MM.1S (cell line): Measurements from ENCODE around the gene NATD1.
"Not testable (repeated sequence)": the region's sequence is repeated elsewhere in the genome, so short reads cannot be mapped to it uniquely, and the experiment has no call there.

Experiments used
- DNase-seq: peaks from one replicate; pipeline ENCODE4 v3.0.0-alpha.2; 2015
- H2AFZ ChIP-seq: fragments of 300-600 bp; sonication (generic); 2 replicates; pipeline ENCODE4 v1.6.0; 2016; ENCODE audit warnings: antibody characterized with exemption, low read length
- H3F3A ChIP-seq: fragments of 300-600 bp; sonication (generic); 2 replicates; pipeline ENCODE4 v1.6.1; 2016; ENCODE audit warnings: mild to moderate bottlenecking, antibody characterized with exemption, low read length, moderate library complexity, mixed read lengths; ENCODE audit not compliant: insufficient read depth
- H3K27ac ChIP-seq: fragments of 300-600 bp; sonication (generic); 2 replicates; pipeline ENCODE4 v1.5.1; 2016; ENCODE audit warnings: mild to moderate bottlenecking, low read length
- H3K27me3 ChIP-seq: fragments of 300-600 bp; sonication (generic); replicated peaks from 2 replicates; pipeline ENCODE4 v1.6.0; 2016; ENCODE audit warnings: low read length; ENCODE audit not compliant: insufficient read depth
- H3K36me3 ChIP-seq: fragments of 300-600 bp; sonication (generic); replicated peaks from 2 replicates; pipeline ENCODE4 v1.6.1; 2016; ENCODE audit warnings: mild to moderate bottlenecking, low read length, mixed read lengths; ENCODE audit not compliant: insufficient read depth
- H3K4me1 ChIP-seq: fragments of 300-600 bp; sonication (generic); 2 replicates; pipeline ENCODE4 v1.6.1; 2016; ENCODE audit warnings: low read length, mixed read lengths
- H3K4me2 ChIP-seq: fragments of 300-600 bp; sonication (generic); 2 replicates; pipeline ENCODE4 v1.6.0; 2016; ENCODE audit warnings: low read depth, low read length
- H3K4me3 ChIP-seq: fragments of 300-600 bp; sonication (generic); 2 replicates; pipeline ENCODE4 v1.5.1; 2016; ENCODE audit warnings: low read length, mixed read lengths
- H3K79me2 ChIP-seq: fragments of 300-600 bp; sonication (generic); 2 replicates; pipeline ENCODE4 v1.6.1; 2016; ENCODE audit warnings: mixed run types, low read length, mixed read lengths
- H3K9ac ChIP-seq: fragments of 300-600 bp; sonication (generic); 2 replicates; pipeline ENCODE4 v1.6.1; 2016; ENCODE audit warnings: low read length, mixed read lengths
- H3K9me2 ChIP-seq: fragments of 300-600 bp; sonication (generic); replicated peaks from 2 replicates; pipeline ENCODE4 v1.6.1; 2016; ENCODE audit warnings: mild to moderate bottlenecking, low read length, mixed read lengths; ENCODE audit not compliant: insufficient read depth
- H3K9me3 ChIP-seq: fragments of 300-600 bp; sonication (generic); replicated peaks from 2 replicates; pipeline ENCODE4 v1.6.1; 2016; ENCODE audit warnings: mild to moderate bottlenecking, low read length, mixed read lengths; ENCODE audit not compliant: insufficient read depth
- H4K20me1 ChIP-seq: fragments of 300-600 bp; sonication (generic); 2 replicates; pipeline ENCODE4 v1.6.1; 2016; ENCODE audit warnings: mild to moderate bottlenecking, low read length, moderate library complexity, mixed read lengths; ENCODE audit not compliant: insufficient read depth
- EZH2 ChIP-seq: fragments of 300-600 bp; sonication (generic); optimal IDR thresholded peaks from 2 replicates; pipeline ENCODE3; 2017; ENCODE audit warnings: low read depth, mild to moderate bottlenecking, antibody characterized with exemption, low read length, mixed read lengths
- EZH2phosphoT487 ChIP-seq: fragments of 300-600 bp; sonication (generic); IDR thresholded peaks from 2 replicates; pipeline ENCODE4 v1.6.1; 2018; ENCODE audit warnings: antibody characterized with exemption, low read length
- TF ChIP-seq, protein P1 (sequence below): fragments of 300-600 bp; sonication (generic); IDR thresholded peaks from 2 replicates; pipeline ENCODE4 v1.5.1; 2016; ENCODE audit warnings: antibody characterized with exemption, low read length, mixed read lengths

The NATD1 gene

DNA sequence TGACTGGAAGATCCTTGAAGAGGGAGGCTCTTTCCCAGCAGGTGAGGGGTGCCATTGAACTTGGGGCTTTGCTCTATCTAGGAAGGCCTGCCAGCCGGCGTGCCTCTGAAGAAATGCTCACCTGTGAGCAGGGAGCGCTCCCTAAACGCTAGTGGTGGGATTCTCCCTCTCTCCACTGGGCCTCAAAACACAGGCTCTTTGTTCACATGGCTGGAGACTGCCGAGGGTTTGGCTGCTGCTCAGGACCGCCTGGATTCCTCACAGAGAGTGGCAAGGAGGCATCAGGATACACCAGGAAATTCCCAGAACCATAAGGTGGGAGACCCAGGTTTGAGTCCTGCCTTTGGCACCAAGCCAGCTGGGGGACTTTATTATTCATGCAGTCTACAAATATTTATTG lies 21.7 kb downstream of the NATD1 start:
- Histone ChIP-seq H3K36me3 (no peaks in the 10 kb centered on the region), H3K79me2 (no peaks in the 10 kb centered on the region), H3F3A (no peaks in the 10 kb centered on the region), H3K4me2 (no peak overlapping the region), H3K9ac (no peak overlapping the region), H2AFZ (no peak overlapping the region), H3K4me3 (no peak overlapping the region), H3K9me3 (no peaks in the 10 kb centered on the region), H3K27ac (no peak overlapping the region), H3K4me1 (no peaks in the 10 kb centered on the region), H4K20me1 (no peaks in the 10 kb centered on the region), H3K9me2 (no peaks in the 10 kb centered on the region), H3K27me3 (no peaks in the 10 kb centered on the region)
- TF ChIP-seq EZH2phosphoT487: no peak
- no peak for TF ChIP-seq EZH2
- TF ChIP-seq, protein P1, sequence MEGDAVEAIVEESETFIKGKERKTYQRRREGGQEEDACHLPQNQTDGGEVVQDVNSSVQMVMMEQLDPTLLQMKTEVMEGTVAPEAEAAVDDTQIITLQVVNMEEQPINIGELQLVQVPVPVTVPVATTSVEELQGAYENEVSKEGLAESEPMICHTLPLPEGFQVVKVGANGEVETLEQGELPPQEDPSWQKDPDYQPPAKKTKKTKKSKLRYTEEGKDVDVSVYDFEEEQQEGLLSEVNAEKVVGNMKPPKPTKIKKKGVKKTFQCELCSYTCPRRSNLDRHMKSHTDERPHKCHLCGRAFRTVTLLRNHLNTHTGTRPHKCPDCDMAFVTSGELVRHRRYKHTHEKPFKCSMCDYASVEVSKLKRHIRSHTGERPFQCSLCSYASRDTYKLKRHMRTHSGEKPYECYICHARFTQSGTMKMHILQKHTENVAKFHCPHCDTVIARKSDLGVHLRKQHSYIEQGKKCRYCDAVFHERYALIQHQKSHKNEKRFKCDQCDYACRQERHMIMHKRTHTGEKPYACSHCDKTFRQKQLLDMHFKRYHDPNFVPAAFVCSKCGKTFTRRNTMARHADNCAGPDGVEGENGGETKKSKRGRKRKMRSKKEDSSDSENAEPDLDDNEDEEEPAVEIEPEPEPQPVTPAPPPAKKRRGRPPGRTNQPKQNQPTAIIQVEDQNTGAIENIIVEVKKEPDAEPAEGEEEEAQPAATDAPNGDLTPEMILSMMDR: no peak
- DNase-seq: no peak

DNA sequence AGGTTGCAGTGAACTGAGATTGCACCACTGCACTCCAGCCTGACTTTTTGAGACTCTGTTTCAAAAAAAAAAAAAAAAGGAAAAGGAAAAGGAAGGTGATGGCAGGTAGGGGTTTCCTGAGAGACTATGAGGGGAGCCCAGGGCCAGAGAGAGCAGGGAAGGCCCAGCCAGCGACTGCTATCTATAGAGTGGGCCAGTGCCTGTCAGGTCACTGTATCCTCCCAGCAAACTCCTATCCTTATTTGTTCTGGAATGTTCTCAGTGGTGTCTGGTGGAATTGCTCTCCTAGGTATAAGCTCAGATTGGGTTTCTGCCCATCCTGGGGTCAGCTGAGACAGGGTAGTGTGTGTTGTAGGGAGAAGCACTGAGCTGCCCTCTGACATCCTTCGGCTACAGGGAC lies 24.4 kb downstream of the NATD1 start:
- TF ChIP-seq EZH2phosphoT487 (no peak), EZH2 (no peak)
- TF ChIP-seq, protein P1: no peak
- no peaks in the 10 kb centered on the region for H3F3A ChIP-seq
- no peak overlapping the region for H2AFZ ChIP-seq
- H3K4me2 ChIP-seq: no peak overlapping the region
- H3K4me3 ChIP-seq: no peak overlapping the region
- H3K79me2 ChIP-seq: no peaks in the 10 kb centered on the region
- no peaks in the 10 kb centered on the region for H3K27me3 ChIP-seq
- no peak overlapping the region for H3K27ac ChIP-seq
- no peaks in the 10 kb centered on the region for H3K9me3 ChIP-seq
- H3K4me1 ChIP-seq: no peaks in the 10 kb centered on the region
- no peaks in the 10 kb centered on the region for H3K36me3 ChIP-seq
- no peak overlapping the region for H3K9ac ChIP-seq
- no peaks in the 10 kb centered on the region for H4K20me1 ChIP-seq
- H3K9me2 ChIP-seq: no peaks in the 10 kb centered on the region
- no peak for DNase-seq

DNA sequence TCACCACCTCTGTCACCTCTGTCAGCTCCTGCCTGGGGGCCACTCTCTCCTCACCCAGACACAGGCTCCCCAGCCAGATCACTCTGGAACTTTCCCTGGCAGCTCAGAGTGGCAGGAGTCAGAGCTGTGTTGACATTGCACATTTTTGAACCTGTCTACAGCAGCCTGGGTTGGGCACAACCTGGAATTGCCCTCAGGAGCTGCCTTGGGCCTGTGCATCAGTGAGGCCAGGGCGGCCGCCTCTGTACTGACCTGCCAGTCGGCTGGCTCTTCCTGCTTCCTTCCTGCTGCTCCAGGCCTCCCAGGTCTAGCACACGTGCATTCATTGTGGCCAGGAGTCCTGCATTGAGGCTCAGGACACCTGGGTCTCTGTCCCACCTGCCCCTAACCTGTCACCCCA lies 25.1 kb downstream of the NATD1 start:
- Histone ChIP-seq H2AFZ (no peak overlapping the region), H3K4me2 (no peak overlapping the region), H3K9me3 (no peaks in the 10 kb centered on the region), H4K20me1 (no peaks in the 10 kb centered on the region), H3K36me3 (no peaks in the 10 kb centered on the region), H3K79me2 (no peaks in the 10 kb centered on the region), H3K27ac (no peak overlapping the region), H3K4me1 (no peaks in the 10 kb centered on the region), H3F3A (no peaks in the 10 kb centered on the region), H3K9ac (no peak overlapping the region), H3K4me3 (no peak overlapping the region), H3K9me2 (no peaks in the 10 kb centered on the region), H3K27me3 (no peaks in the 10 kb centered on the region)
- TF ChIP-seq, protein P1: no peak
- TF ChIP-seq EZH2phosphoT487 (no peak), EZH2 (no peak)
- no peak for DNase-seq

DNA sequence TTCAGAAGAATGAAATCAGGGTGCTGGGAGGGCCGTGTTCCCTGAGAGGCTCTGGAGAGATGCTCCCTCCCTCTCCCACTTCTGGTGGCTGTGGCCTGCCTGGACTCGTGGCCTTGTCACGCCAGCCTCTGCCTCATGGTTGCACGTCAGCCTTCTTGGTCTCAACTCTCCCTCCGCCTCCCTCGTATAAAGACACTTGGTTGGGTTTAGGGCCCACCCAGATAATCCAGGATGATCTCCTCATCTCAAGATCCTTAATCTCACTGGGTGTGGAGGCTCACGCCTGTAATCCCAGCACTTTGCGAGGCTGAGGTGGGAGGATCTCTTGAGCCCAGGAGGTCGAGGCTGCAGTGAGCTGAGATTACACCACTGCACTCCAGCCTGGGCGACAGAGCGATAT lies 25.9 kb downstream of the NATD1 start:
- not testable (repeated sequence) for H3F3A ChIP-seq, H3K79me2 ChIP-seq, H3K9me3 ChIP-seq, H3K36me3 ChIP-seq, H3K4me2 ChIP-seq, DNase-seq, H3K9me2 ChIP-seq, H3K27me3 ChIP-seq, H2AFZ ChIP-seq, H3K9ac ChIP-seq, H3K4me3 ChIP-seq, H3K27ac ChIP-seq, H3K4me1 ChIP-seq, H4K20me1 ChIP-seq
